Vagina (tissue), 2 donors: Measurements from ENCODE around the gene GFRA1.

Source experiments
- CTCF ChIP-seq, 3 experiments: fragments of 450-650 bp in 2 of 3; fragments of 200-600 bp in 1 of 3; sonication (generic) in 1 of 3; IDR thresholded peaks; one replicate each; pipeline ENCODE4 v1.5.1; 2017 to 2019; ENCODE audit warnings: antibody characterized with exemption in 3 of 3, mild to moderate bottlenecking in 2 of 3, moderate library complexity in 2 of 3
- POLR2A ChIP-seq, 2 donors: fragments of 450-650 bp; IDR thresholded peaks; one replicate each; pipeline ENCODE4 v1.6.1; 2017; ENCODE audit warnings: antibody characterized with exemption in 2 of 2, mild to moderate bottlenecking in 2 of 2, moderate library complexity in 2 of 2
- POLR2AphosphoS5 ChIP-seq, 2 donors: sonication (generic); formaldehyde crosslinking; IDR thresholded peaks; one replicate each; pipeline ENCODE4 v1.9.0; 2017; ENCODE audit warnings: antibody characterized with exemption in 2 of 2, mild to moderate bottlenecking in 2 of 2, low read depth in 1 of 2; ENCODE audit not compliant: insufficient read depth in 1 of 2

- TF ChIP-seq CTCF (IDR thresholded peaks at IDR 0.05) (no peak), POLR2AphosphoS5 (IDR thresholded peaks at IDR 0.05; ENCODE audit: insufficient read depth in 1 of 2, low read depth in 1 of 2) (no peak), POLR2A (IDR thresholded peaks at IDR 0.05) (no peak)
These were observed 121.9 kb downstream of the GFRA1 start for GRCh38 chr10:116151076-116151475.
